Lung microvascular endothelial cell (primary cell): ENCODE data around the gene SPSB2. TPM values are rescaled to one million over a fixed set of nuclear protein-coding genes. Genes with fewer than 3 reads are reported as not detected.

Source experiments
- total RNA-seq: library from RNA; depleted of rRNA; stranded (reverse); fragments of >200 nt; gene quantifications from 2 replicates; pipeline ENCODE4 v1.2.1, GENCODE V29; 2014

The SPSB2 gene
- total RNA-seq, 1 donor from 2014 or later = 4.2 TPM

Other genes starting within 250 kb of the SPSB2 start
- not detected in 2 replicates for gene LPAR5, start 237.3 kb downstream of the SPSB2 start, total RNA-seq
- 0.20 and 0.22 TPM in 2 replicates for gene ACRBP, start 225.9 kb downstream of the SPSB2 start, total RNA-seq
- 34.4 and 44.0 TPM in 2 replicates for gene ING4, start 210.2 kb downstream of the SPSB2 start, total RNA-seq
- gene ZNF384, start 183.9 kb downstream of the SPSB2 start, total RNA-seq = 6.3 and 8.5 TPM in 2 replicates
- gene PIANP, start 172.5 kb downstream of the SPSB2 start, total RNA-seq = not detected in 2 replicates
- gene COPS7A, start 149.3 kb downstream of the SPSB2 start, total RNA-seq = 28.3 and 43.5 TPM in 2 replicates
- gene MLF2, start 120.2 kb downstream of the SPSB2 start, total RNA-seq = 69.8 and 70.2 TPM in 2 replicates
- 45.1 and 56.0 TPM in 2 replicates for gene PTMS, start 106.9 kb downstream of the SPSB2 start, total RNA-seq
- gene LAG3, start 100.8 kb downstream of the SPSB2 start, total RNA-seq = 0.20 and 0.22 TPM in 2 replicates
- not detected in 2 replicates for gene CD4, start 83.8 kb downstream of the SPSB2 start, total RNA-seq
- gene GPR162, start 51.5 kb downstream of the SPSB2 start, total RNA-seq = 0.20 and 0.87 TPM in 2 replicates
- gene P3H3, start 44.9 kb downstream of the SPSB2 start, total RNA-seq = 12.9 and 25.7 TPM in 2 replicates
- gene GNB3, start 32.4 kb downstream of the SPSB2 start, total RNA-seq = 0.22 and 0.40 TPM in 2 replicates
- gene CDCA3, start 22.0 kb downstream of the SPSB2 start, total RNA-seq = 3.4 and 8.9 TPM in 2 replicates
- gene USP5, start 21.2 kb downstream of the SPSB2 start, total RNA-seq = 57.9 and 59.9 TPM in 2 replicates
- 958 and 967 TPM in 2 replicates for gene TPI1, start 5.8 kb downstream of the SPSB2 start, total RNA-seq
- gene LRRC23, start 31.5 kb upstream of the SPSB2 start, total RNA-seq = 1.5 and 3.4 TPM in 2 replicates
- gene ENO2, start 41.3 kb upstream of the SPSB2 start, total RNA-seq = 0.99 and 1.7 TPM in 2 replicates
- gene ATN1, start 54.7 kb upstream of the SPSB2 start, total RNA-seq = 3.9 and 7.7 TPM in 2 replicates
- gene RNU7-1, start 70.5 kb upstream of the SPSB2 start, total RNA-seq = not detected in 2 replicates
- gene C12orf57, start 70.7 kb upstream of the SPSB2 start, total RNA-seq = 130 and 240 TPM in 2 replicates
- 2.2 and 3.2 TPM in 2 replicates for gene PTPN6, start 78.1 kb upstream of the SPSB2 start, total RNA-seq
- gene PHB2, start 97.4 kb upstream of the SPSB2 start, total RNA-seq = 124 and 150 TPM in 2 replicates
- gene EMG1, start 97.6 kb upstream of the SPSB2 start, total RNA-seq = 20.3 and 22.8 TPM in 2 replicates
- 8.5 and 9.9 TPM in 2 replicates for gene LPCAT3, start 145.2 kb upstream of the SPSB2 start, total RNA-seq
- gene C1S, start 187.4 kb upstream of the SPSB2 start, total RNA-seq = under 0.01 and 0.20 TPM in 2 replicates
- 0.40 and 0.87 TPM in 2 replicates for gene C1R, start 219.1 kb upstream of the SPSB2 start, total RNA-seq
- 12.2 and 13.7 TPM in 2 replicates for gene C1RL, start 235.9 kb upstream of the SPSB2 start, total RNA-seq